ENCODE measurements around the gene IL4I1.

The IL4I1 gene

DNA sequence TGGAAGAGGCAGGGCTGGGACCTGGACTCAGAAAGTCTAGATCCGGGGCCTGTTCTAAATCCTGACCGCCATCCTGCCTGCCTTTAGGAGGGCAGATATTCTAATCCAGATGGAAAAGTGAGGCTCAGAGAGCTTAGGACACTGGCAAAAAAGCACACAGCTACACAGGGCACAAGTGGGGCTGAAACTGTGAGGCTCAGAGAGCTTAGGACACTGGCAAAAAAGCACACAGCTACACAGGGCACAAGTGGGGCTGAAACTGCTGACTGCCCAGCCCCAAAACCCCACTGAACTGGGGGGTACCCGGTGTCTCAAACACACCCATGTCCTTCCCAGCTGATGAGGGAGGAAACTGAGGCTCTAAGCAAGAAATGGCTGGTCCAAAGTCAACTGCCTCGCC is 21.5 kb downstream of the IL4I1 start:
- DNase-seq (ENCODE audit: low spot score): no peak
- TF ChIP-seq, protein P1, sequence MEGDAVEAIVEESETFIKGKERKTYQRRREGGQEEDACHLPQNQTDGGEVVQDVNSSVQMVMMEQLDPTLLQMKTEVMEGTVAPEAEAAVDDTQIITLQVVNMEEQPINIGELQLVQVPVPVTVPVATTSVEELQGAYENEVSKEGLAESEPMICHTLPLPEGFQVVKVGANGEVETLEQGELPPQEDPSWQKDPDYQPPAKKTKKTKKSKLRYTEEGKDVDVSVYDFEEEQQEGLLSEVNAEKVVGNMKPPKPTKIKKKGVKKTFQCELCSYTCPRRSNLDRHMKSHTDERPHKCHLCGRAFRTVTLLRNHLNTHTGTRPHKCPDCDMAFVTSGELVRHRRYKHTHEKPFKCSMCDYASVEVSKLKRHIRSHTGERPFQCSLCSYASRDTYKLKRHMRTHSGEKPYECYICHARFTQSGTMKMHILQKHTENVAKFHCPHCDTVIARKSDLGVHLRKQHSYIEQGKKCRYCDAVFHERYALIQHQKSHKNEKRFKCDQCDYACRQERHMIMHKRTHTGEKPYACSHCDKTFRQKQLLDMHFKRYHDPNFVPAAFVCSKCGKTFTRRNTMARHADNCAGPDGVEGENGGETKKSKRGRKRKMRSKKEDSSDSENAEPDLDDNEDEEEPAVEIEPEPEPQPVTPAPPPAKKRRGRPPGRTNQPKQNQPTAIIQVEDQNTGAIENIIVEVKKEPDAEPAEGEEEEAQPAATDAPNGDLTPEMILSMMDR (IDR thresholded peaks at IDR 0.05; ENCODE audit: extremely low read depth, missing control alignments): no peak

DNA sequence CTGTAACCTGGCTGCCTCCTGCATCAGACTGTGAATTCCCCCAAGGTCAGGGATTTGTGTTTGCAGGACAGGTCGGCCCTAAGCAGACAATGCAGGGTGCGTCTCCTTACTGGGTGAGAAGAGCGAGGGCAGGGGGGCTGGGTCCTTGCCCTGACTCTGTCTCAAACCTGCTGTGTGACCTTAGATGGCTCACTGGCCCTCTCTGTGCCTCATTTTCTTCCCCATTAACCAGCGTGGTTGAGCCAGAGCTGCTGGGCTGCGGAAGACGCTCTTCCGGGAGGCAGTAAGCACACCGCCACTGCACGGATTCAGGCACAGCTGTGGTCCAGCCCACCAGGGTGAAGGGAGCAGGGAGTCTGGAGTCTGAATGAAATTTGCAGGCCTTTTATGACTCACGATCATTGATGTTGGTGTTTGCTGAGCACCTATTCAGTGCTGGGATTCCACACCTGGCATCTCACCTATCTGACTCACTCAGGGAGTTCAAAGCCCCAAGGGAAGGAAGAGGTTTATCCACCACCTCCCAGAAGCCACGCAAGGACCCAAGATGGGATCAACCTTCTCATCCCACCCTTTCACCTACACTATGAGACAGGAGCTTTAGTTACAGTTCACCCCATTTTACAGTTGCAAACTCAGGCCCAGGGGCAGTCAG is 22.1 kb downstream of the IL4I1 start:
- DNase-seq (ENCODE audit: low spot score): no peak
- TF ChIP-seq, protein P1 (IDR thresholded peaks at IDR 0.05; ENCODE audit: extremely low read depth, missing control alignments): no peak

DNA sequence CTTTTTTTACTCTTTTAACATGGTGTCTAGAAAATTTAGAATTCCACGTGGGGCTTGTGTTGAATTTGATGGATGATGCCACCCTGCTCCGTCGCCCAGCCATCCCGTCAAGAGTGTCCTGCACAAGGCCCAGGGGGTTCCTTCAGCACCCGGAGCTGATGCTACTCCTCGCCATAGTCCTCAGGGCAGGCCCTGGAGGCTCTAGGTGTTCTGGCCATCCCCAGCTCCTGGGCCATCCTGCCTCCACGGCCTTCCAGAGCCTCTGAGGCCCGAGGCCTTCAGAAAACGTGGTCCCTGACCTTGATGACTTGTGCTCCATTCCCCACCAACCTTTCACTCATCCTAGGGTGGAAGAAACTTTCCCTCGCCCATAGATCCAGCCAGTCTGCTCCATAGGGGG is 22.9 kb downstream of the IL4I1 start:
- TF ChIP-seq, protein P1 (IDR thresholded peaks at IDR 0.05; ENCODE audit: extremely low read depth, missing control alignments): no peak
- no peak for DNase-seq (ENCODE audit: low spot score)

DNA sequence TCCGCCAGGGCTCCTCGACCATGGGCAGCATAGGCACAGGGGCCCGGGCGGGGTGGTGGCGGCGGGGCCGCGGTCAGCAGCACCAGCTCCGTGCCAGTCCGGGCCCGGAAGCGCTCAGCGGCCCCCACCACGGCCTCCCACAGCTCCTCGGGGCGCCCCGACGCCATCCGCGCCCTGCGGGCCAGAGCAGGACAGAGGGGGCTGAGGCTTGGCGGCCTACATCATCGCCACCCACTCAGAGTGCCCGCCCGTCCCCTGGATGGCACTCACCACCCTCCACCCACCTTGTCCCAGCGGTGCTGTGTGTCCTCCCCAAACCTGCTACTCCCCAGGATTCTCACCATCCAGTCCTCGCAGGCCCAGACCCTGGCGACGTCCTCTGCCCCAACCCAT is 23.6 kb downstream of the IL4I1 start:
- no peak for DNase-seq (ENCODE audit: low spot score)
- TF ChIP-seq, protein P1 (IDR thresholded peaks at IDR 0.05; ENCODE audit: extremely low read depth, missing control alignments): no peak

DNA sequence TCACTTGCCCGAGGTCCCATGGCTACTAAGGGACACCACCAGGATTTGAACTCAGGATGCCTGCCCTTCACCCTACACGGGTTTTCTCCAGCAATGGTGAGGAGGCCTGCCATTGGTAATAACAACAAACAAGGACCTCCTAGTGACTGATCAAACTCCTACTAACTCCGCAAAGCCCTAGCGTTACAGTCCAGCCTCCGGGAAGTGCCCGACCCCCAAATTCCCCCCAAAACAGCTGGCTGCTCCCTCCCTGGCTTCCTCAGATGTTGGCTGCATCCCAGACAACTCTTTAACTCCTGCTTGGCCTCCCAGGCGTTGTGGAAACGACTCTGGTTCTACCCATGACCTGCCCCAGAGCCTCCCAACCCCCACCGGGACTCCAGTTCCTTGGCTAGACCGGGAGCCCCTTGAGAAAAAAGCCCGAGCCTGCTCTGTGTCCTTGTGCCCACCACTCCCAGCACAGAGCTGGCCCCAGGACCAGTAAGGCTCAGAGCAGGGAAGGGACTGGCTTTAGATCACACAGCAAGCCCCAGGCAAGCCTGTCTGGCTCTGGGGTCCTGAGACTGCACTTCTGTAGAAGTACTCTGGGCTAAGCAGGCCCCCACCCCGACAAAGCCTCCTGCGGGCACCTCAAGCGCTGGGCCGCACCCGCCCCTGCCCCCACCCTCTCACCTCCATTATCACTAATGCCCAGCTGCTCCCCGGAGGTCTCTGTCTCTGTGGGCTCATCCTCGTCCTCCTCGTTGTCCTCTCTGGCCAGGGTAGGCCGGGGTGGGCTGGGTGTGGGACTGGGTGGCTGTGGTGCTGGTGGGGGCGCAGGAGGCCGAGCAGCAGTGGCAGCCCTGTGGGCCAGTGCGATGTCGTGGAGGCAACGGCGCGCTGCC is 24.2 kb downstream of the IL4I1 start:
- DNase-seq (ENCODE audit: low spot score): no peak
- TF ChIP-seq, protein P1 (IDR thresholded peaks at IDR 0.05; ENCODE audit: extremely low read depth, missing control alignments): no peak

DNA sequence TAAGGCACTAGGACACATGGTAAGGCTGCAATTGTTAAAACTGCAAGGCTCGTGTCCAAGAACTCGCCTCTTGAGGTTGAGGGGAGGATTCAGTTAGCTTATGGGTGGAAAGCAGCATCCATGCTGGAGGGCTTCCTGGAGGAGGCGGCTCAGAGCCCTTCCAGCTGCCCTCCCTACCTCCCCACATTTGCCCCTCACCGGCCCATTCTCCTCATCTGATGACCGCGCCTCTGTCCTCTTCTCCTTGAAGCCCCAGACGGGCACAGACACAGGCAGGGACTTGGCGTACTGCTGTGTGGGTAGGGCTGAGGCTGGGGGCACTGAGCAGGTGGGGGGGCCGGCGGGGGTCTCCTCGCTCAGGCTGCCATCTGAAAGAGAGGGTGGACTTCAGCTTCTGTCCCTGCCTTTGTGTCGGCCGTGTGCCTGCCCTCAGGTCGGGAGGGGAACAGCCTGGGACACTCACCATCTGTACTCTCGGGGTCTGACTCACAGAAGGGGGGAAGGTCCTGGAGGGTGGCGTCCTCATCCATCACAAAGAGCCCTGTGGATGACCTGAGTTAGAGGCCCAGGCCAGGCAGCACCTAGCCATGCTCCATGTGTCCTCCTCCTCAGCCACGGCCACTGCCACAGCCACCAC is 25.2 kb downstream of the IL4I1 start:
- DNase-seq (ENCODE audit: low spot score): no peak
- TF ChIP-seq, protein P1 (IDR thresholded peaks at IDR 0.05; ENCODE audit: extremely low read depth, missing control alignments): no peak
